GM19351 (cell line): ENCODE measurements around the gene TYW1.
"Not testable (repeated sequence)": the region's sequence is repeated elsewhere in the genome, so short reads cannot be mapped to it uniquely, and the experiment has no call there.

Source experiments
- ATAC-seq: cut with Tn5 transposase; IDR thresholded peaks from one replicate; pipeline ENCODE4 v1.9.1; 2021; ENCODE audit warnings: mild to moderate bottlenecking, moderate library complexity; ENCODE audit not compliant: unreplicated experiment

Gene TYW1

GRCh38 chr7:67042781-67043558 is 46.3 kb downstream of the TYW1 start:
- ATAC-seq: not testable (repeated sequence)

- ATAC-seq: not testable (repeated sequence)
Measured at GRCh38 chr7:67043559-67043930, 46.9 kb downstream of the TYW1 start.

- ATAC-seq: no peak
Measured at GRCh38 chr7:67045496-67045995, 48.9 kb downstream of the TYW1 start.

- not testable (repeated sequence) for ATAC-seq
Measured at GRCh38 chr7:67046819-67047218, 50.2 kb downstream of the TYW1 start.

- not testable (repeated sequence) for ATAC-seq
Measured at GRCh38 chr7:67049908-67050307, 53.3 kb downstream of the TYW1 start.

GRCh38 chr7:67052161-67052560 is 55.5 kb downstream of the TYW1 start:
- ATAC-seq: not testable (repeated sequence)

GRCh38 chr7:67056683-67057082 is 60.0 kb downstream of the TYW1 start:
- ATAC-seq: no peak

GRCh38 chr7:67061321-67061720 is 64.7 kb downstream of the TYW1 start:
- not testable (repeated sequence) for ATAC-seq

GRCh38 chr7:67062802-67063201 is 66.2 kb downstream of the TYW1 start:
- not testable (repeated sequence) for ATAC-seq

GRCh38 chr7:67066950-67067622 is 70.5 kb downstream of the TYW1 start:
- ATAC-seq: peak; percentile 72

- ATAC-seq: not testable (repeated sequence)
Measured at GRCh38 chr7:67076120-67076519, 79.5 kb downstream of the TYW1 start.

GRCh38 chr7:67082880-67083279 is 86.2 kb downstream of the TYW1 start:
- ATAC-seq: not testable (repeated sequence)

- ATAC-seq: not testable (repeated sequence)
Measured at GRCh38 chr7:67089261-67089660, 92.6 kb downstream of the TYW1 start.

GRCh38 chr7:67091053-67091452 is 94.4 kb downstream of the TYW1 start:
- ATAC-seq: not testable (repeated sequence)

- ATAC-seq: not testable (repeated sequence)
Measured at GRCh38 chr7:67098031-67098430, 101.4 kb downstream of the TYW1 start.

- ATAC-seq: not testable (repeated sequence)
Measured at GRCh38 chr7:67099406-67099805, 102.8 kb downstream of the TYW1 start.

GRCh38 chr7:67100038-67100437 is 103.4 kb downstream of the TYW1 start:
- ATAC-seq: not testable (repeated sequence)

- no peak for ATAC-seq
Measured at GRCh38 chr7:67100956-67101361, 104.3 kb downstream of the TYW1 start.

- not testable (repeated sequence) for ATAC-seq
Measured at GRCh38 chr7:67104937-67105336, 108.3 kb downstream of the TYW1 start.

GRCh38 chr7:67105377-67105776 is 108.7 kb downstream of the TYW1 start:
- ATAC-seq: no peak

- not testable (repeated sequence) for ATAC-seq
Measured at GRCh38 chr7:67106255-67106654, 109.6 kb downstream of the TYW1 start.

- ATAC-seq: not testable (repeated sequence)
Measured at GRCh38 chr7:67111342-67111741, 114.7 kb downstream of the TYW1 start.
